GM20431 (cell line): Measurements from ENCODE around the gene SGPP2.
"Not testable (repeated sequence)": the region's sequence is repeated elsewhere in the genome, so short reads cannot be mapped to it uniquely, and the experiment has no call there.

Source experiments
- in situ Hi-C: fragments of 300-500 bp; cut with MseI, MboI; formaldehyde crosslinking; loops from one replicate; pipeline ENCODE4 v1.15.0; 2020; ENCODE audit warnings: low sequenced_read_pairs; ENCODE audit not compliant: unreplicated experiment

The SGPP2 gene

GRCh38 chr2:222424276-222424728, at the start of gene SGPP2:
Gene SGPP2 (plus strand): TSS chr2:222424543. CDS start chr2:222424603, 60 bp downstream.
- in situ Hi-C loops, result no loop called here

GRCh38 chr2:222375798-222376197, 48.5 kb upstream of the SGPP2 start:
- in situ Hi-C loops, result no loop called here

GRCh38 chr2:222380456-222380855, 43.9 kb upstream of the SGPP2 start:
- in situ Hi-C loops, result no loop called here

- in situ Hi-C loops, result no loop called here
Measured at GRCh38 chr2:222381566-222381965, 42.8 kb upstream of the SGPP2 start.

GRCh38 chr2:222383255-222383654, 41.1 kb upstream of the SGPP2 start:
- in situ Hi-C loops, result no loop called here

- in situ Hi-C loops, result no loop called here
Measured at GRCh38 chr2:222391743-222392285, 32.5 kb upstream of the SGPP2 start.

- in situ Hi-C loops, result no loop called here
Measured at GRCh38 chr2:222393733-222394267, 30.5 kb upstream of the SGPP2 start.

GRCh38 chr2:222398446-222398885, 25.9 kb upstream of the SGPP2 start:
- in situ Hi-C loops, result no loop called here

GRCh38 chr2:222399038-222399783, 25.1 kb upstream of the SGPP2 start:
- in situ Hi-C loops, result no loop called here

- in situ Hi-C loops, result no loop called here
Measured at GRCh38 chr2:222404151-222404905, 20.0 kb upstream of the SGPP2 start.

- in situ Hi-C loops, result no loop called here
Measured at GRCh38 chr2:222408684-222409083, 15.7 kb upstream of the SGPP2 start.

- in situ Hi-C loops, result no loop called here
Measured at GRCh38 chr2:222410534-222410933, 13.8 kb upstream of the SGPP2 start.

GRCh38 chr2:222412334-222412733, 12.0 kb upstream of the SGPP2 start:
- in situ Hi-C loops, result not testable (repeated sequence)

- in situ Hi-C loops, result no loop called here
Measured at GRCh38 chr2:222413295-222413911, 10.9 kb upstream of the SGPP2 start.

- in situ Hi-C loops, result no loop called here
Measured at GRCh38 chr2:222418739-222419138, 5.6 kb upstream of the SGPP2 start.

- in situ Hi-C loops, result no loop called here
Measured at GRCh38 chr2:222420508-222420907, 3.8 kb upstream of the SGPP2 start.

- in situ Hi-C loops, result no loop called here
Measured at GRCh38 chr2:222421626-222422025, 2.7 kb upstream of the SGPP2 start.

GRCh38 chr2:222423186-222423585, 1.2 kb upstream of the SGPP2 start:
- in situ Hi-C loops, result no loop called here

GRCh38 chr2:222423632-222424275, 589 bp upstream of the SGPP2 start:
- in situ Hi-C loops, result no loop called here
